Right renal cortex interstitium (tissue), 3 donors: Measurements from ENCODE around the gene SART3. TPM values are rescaled to one million over a fixed set of nuclear protein-coding genes. Genes with fewer than 3 reads are reported as not detected.
"Not testable (repeated sequence)": the region's sequence is repeated elsewhere in the genome, so short reads cannot be mapped to it uniquely, and the experiment has no call there.

Experiments
- DNase-seq, 3 donors: peaks; one replicate each; pipeline ENCODE4 v3.0.0-alpha.2; 2013; ENCODE audit warnings: low read depth in 3 of 3, low spot score in 2 of 3
- polyA plus RNA-seq, 3 donors: library from polyadenylated mRNA; unstranded; fragments of 120-200 nt; gene quantifications; one replicate each; pipeline ENCODE4 v1.2.1, GENCODE V29; 2013; ENCODE audit not compliant: insufficient read length in 3 of 3

SART3 gene
- polyA plus RNA-seq, 3 donors: 52.9 to 55.7 (median 54.9) TPM

DNA sequence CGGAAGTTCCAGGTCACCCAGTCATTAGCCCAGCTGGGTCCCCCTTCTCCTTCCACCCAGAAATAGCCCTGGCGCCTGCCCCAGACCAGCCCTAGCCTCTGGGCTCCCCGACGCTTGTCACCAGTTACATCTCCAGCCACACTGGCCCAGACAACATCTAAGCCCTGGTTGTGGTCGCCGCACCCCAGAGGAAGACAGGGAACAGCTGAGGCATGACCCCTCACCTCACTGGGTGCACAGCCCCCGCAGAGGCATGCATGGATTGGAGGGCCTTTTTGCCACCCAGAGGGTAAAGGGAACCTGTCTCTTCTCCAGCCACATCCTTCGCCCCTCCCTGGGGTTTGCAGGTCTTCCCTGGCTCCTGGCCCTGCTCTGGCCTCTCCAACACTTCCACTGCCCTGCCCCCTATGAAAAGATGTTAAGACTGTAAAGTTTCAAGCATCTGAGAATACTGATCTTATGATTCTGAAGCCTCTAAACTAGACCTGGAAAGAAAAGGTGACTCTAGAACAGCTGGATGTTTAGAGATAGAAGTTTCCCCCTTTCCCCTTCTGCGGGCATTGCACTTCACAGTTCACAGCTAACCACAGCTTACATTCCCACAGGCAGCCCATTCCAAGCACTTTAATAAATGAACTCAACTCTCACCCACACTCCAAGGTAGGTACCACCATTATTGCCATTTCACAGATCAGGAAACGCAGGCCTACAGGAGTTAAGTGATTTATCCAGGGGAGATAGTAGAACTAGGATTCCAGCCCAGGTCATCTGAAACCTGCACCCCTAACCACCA lies 22.2 kb upstream of the SART3 start:
- DNase-seq: no peak

- no peak for DNase-seq
Observed at GRCh38 chr12:108582509-108582908, 21.5 kb upstream of the SART3 start.

- no peak for DNase-seq
Observed at GRCh38 chr12:108581311-108582227, 20.6 kb upstream of the SART3 start.

DNA sequence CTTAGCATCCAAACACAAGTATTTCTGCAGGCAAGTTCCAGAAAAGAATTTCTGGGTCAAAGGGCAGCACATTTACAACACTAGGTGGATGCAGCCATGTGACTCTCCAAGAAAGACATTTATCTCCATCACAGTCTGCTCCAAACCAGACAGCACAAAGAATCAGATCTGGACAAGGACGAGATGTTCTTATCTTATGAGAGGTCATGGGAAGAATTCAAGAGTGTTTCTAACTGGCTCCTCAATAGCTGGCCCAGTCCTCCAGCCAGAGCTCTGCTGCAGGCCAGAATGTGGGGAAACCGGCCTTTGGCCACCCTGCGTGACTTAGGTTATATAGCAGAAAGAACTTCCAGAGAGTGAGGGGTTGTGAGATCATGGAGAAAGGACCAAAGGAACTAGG lies 19.6 kb upstream of the SART3 start:
- no peak for DNase-seq

- DNase-seq: no peak
Observed at GRCh38 chr12:108578813-108579212, 17.8 kb upstream of the SART3 start.

GRCh38 chr12:108578264-108578663 lies 17.3 kb upstream of the SART3 start:
- no peak for DNase-seq

- no peak for DNase-seq
Observed at GRCh38 chr12:108577458-108577857, 16.5 kb upstream of the SART3 start.

- no peak for DNase-seq
Observed at GRCh38 chr12:108576660-108577234, 15.8 kb upstream of the SART3 start.

DNA sequence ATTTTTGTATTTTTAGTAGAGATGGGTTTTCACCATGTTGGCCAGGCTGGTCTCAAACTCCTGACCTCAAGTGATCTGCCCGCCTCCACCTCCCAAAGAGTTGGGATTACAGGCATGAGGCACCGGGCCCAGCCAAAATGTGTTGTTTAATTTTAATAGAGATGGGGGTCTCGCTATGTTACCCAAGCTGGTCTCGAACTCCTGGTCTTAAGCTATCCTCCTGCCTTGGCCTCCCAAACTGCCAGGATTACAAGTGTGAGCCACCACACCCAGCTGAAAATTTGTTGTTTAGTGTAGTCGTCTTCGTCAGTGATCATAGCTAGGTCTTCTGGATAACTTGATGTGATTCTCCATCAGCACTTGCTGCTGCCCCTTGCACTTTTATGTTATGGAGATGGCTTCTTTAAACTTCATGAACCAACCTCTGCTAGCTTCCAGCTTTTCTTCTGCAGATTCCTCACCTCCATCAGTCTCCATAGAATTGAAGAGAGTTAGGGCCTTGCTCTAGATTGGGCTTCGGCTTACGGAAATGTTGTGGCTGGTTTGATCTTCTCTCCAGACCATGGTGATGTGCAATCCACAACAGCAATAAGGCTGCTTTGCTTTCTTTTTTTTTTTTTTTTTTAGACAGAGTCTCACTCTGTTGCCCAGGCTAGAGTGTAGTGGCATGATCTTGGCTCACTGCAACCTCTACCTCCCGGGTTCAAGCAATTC lies 14.4 kb upstream of the SART3 start:
- DNase-seq: no peak

DNA sequence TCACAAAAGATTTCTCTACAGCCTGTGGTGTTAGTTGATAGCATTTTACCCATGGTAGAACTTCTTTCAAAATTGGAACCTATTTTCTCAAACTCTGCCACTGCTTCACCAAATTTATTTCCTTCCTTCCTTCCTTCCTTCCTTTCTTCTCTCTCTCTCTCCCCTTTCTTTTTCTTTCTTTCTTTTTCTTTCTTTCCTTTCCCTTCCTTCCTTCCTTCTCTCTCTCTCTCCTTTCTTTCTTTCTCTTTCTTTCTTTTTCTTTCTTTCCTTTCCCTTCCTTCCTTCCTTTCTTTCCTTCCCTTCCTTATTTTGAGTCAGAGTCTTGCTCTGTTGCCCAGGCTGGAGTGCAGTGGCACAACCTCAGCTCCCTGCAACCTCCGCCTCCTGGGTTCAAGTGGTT lies 13.3 kb upstream of the SART3 start:
- DNase-seq: not testable (repeated sequence)

DNA sequence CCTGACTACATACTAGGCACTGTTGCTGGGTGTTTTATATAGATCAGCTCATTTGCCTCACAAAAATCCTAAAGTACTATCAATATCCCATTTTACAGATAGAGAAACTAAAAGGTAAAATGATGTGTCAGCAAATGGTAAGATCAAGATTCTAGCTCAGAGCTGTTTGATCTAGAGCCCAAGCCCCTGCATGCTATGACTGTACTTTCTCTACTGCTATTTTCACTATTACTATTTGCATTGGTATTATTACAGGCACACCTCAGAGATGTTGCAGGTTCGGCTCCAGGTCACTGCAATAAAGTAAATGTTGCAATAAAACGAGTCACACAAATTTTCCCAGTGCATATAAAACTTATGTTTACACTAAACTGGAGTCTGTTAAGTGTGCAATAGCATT lies 12.3 kb upstream of the SART3 start:
- no peak for DNase-seq

- no peak for DNase-seq
Observed at GRCh38 chr12:108572166-108572790, 11.3 kb upstream of the SART3 start.

DNA sequence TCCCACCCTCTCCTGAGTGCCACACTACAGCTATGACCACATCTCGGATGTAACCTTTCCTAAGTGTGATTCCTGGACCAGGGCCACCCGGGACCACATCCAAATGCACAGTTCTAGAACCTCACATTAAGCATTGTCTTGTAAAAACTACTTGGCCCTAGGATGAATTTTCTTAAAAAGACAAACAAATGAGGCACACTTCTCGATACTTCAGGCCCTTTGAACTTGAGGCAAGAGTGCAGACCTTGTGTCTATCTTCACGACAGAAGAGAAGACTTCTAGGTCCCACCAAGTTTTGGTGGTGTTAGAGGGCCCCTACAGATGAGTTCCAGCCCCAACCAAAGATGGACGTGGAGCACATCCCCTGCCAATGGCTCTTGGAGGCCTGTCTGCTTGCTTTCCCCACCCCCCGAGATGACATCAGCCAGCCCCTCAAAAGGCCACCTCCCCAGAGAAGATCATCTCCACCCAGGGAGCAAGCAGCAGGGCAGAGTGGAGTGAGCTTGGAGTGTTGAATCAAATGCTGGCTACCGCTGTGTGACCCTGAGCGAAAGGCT lies 10.7 kb upstream of the SART3 start:
- DNase-seq: no peak

GRCh38 chr12:108570743-108571608 lies 10.0 kb upstream of the SART3 start:
- DNase-seq: no peak

DNA sequence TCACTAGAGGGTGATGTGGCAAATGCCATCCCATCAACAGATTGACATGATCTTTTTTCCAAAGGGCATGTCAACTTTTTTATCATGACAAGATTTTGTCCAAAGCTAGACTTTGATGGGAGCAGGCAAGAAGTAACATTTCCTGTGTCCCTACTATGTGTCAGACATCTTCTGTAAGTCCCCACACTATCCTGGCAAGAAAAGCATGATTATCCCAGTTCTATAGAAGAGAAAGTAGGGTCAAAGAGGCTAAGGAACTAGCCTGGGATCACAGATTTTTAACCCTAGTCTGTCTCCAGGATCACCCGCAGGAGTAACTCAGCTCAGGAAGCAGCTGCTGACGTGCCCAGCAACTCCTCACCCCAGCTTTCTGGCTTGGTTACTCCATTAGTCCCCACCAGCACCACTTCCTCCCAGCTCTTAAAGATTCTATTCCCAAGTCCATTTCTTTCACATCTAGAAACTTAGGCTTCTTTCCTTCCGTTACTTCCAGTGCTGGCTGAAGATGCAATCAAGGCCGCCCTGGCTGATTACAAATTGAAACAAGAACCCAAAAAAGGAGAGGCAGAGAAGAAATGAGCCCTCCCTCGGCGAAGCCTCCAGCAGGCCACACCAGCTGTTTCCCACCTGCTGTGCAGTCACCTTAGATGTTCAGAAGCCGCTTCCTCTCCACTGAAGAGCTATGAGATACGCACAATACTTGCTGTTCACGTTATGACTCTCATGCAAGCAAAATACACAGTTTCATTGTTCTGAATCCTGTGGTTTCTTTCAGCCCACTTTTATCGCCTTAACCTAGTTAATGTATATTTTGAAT lies 7.6 kb upstream of the SART3 start:
- DNase-seq: no peak

- DNase-seq: no peak
Observed at GRCh38 chr12:108567406-108568337, 6.7 kb upstream of the SART3 start.

- DNase-seq: no peak
Observed at GRCh38 chr12:108566452-108566851, 5.5 kb upstream of the SART3 start.
